B cell (primary cell): ENCODE measurements around the gene ANKRD49.

ENCODE experiments used
- EZH2 ChIP-seq: IDR thresholded peaks from 2 replicates; pipeline ENCODE4 v1.6.1; 2012; ENCODE audit warnings: borderline replicate concordance, low read depth, mild to moderate bottlenecking, moderate library complexity, low read length; ENCODE audit not compliant: insufficient read depth, poor library complexity, severe bottlenecking
- TF ChIP-seq, protein P1 (sequence below): fragments of 200-600 bp; IDR thresholded peaks from one replicate; pipeline ENCODE4 v1.8.0; 2022; ENCODE audit warnings: antibody characterized with exemption, mild to moderate bottlenecking

- no peak for TF ChIP-seq EZH2
- TF ChIP-seq, protein P1, sequence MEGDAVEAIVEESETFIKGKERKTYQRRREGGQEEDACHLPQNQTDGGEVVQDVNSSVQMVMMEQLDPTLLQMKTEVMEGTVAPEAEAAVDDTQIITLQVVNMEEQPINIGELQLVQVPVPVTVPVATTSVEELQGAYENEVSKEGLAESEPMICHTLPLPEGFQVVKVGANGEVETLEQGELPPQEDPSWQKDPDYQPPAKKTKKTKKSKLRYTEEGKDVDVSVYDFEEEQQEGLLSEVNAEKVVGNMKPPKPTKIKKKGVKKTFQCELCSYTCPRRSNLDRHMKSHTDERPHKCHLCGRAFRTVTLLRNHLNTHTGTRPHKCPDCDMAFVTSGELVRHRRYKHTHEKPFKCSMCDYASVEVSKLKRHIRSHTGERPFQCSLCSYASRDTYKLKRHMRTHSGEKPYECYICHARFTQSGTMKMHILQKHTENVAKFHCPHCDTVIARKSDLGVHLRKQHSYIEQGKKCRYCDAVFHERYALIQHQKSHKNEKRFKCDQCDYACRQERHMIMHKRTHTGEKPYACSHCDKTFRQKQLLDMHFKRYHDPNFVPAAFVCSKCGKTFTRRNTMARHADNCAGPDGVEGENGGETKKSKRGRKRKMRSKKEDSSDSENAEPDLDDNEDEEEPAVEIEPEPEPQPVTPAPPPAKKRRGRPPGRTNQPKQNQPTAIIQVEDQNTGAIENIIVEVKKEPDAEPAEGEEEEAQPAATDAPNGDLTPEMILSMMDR = no peak
Observed at GRCh38 chr11:94472916-94473799, 20.6 kb upstream of the ANKRD49 start.
